ENCODE measurements around the gene ZNF775. TPM values are rescaled to one million over a fixed set of nuclear protein-coding genes. Genes with fewer than 3 reads are reported as not detected.

ZNF775 gene
- total RNA-seq, 1 experiment from 2014 or later, result 1.7 TPM

- no peaks in the 10 kb centered on the region for H3K9me3 Mint-ChIP-seq (ENCODE audit: unreplicated experiment)
- H3K36me3 Mint-ChIP-seq (ENCODE audit: insufficient read depth, unreplicated experiment), result peaks cover 2% of the 10 kb centered on the region
- H3K4me1 Mint-ChIP-seq (ENCODE audit: insufficient read depth, unreplicated experiment), result no peaks in the 10 kb centered on the region
- H3K27ac Mint-ChIP-seq (ENCODE audit: low read depth, unreplicated experiment), result no peak overlapping the region
- ChIA-PET CTCF (interaction anchor here (0.6 to 3.3 kb wide), 4 partner anchors 9 to 942 kb away, joined by 3 to 18 read pairs (median 4); no protein-coding TSS in a partner anchor), POLR2A (interaction anchor here (0.6 kb wide), 1 partner anchor 695 kb away, joined by 3 read pairs; no protein-coding TSS in a partner anchor)
- BruUV-seq (replicated peaks), result no TSS peak
- no peak overlapping the region for H3K4me3 Mint-ChIP-seq (ENCODE audit: unreplicated experiment)
- intact Hi-C loops (cut with micrococcal nuclease), result no loop called here
- no peaks in the 10 kb centered on the region for H3K27me3 Mint-ChIP-seq (ENCODE audit: insufficient read depth, unreplicated experiment)
- no peak for TF ChIP-seq CTCF (IDR thresholded peaks at IDR 0.05; ENCODE audit: unreplicated experiment)
- DNase-seq (ENCODE audit: unreplicated experiment), result no peak
Measured at GRCh38 chr7:150365194-150365593, 13.9 kb upstream of the ZNF775 start.

- DNase-seq (ENCODE audit: unreplicated experiment), result no peak
- BruUV-seq (replicated peaks), result no TSS peak
- Mint-ChIP-seq H3K4me1 (ENCODE audit: insufficient read depth, unreplicated experiment) (no peaks in the 10 kb centered on the region), H3K9me3 (ENCODE audit: unreplicated experiment) (no peaks in the 10 kb centered on the region), H3K27me3 (ENCODE audit: insufficient read depth, unreplicated experiment) (no peaks in the 10 kb centered on the region), H3K27ac (ENCODE audit: low read depth, unreplicated experiment) (no peak overlapping the region), H3K4me3 (ENCODE audit: unreplicated experiment) (no peak overlapping the region), H3K36me3 (ENCODE audit: insufficient read depth, unreplicated experiment) (peaks cover 8% of the 10 kb centered on the region)
- intact Hi-C loops (cut with micrococcal nuclease), result no loop called here
- CTCF ChIA-PET, result interaction anchor here (0.7 to 3.3 kb wide), 7 partner anchors 8 to 550 kb away, joined by 3 to 18 read pairs (median 7); no protein-coding TSS in a partner anchor
- POLR2A ChIA-PET, result interaction anchor here (0.6 to 1.2 kb wide), 2 partner anchors 34 to 696 kb away, joined by 3 to 4 read pairs; no protein-coding TSS in a partner anchor
- TF ChIP-seq CTCF (IDR thresholded peaks at IDR 0.05; ENCODE audit: unreplicated experiment), result no peak
Measured at GRCh38 chr7:150365673-150366398, 13.3 kb upstream of the ZNF775 start.

- Mint-ChIP-seq H3K36me3 (ENCODE audit: insufficient read depth, unreplicated experiment) (peaks cover 14% of the 10 kb centered on the region), H3K9me3 (ENCODE audit: unreplicated experiment) (no peaks in the 10 kb centered on the region), H3K4me1 (ENCODE audit: insufficient read depth, unreplicated experiment) (no peaks in the 10 kb centered on the region), H3K4me3 (ENCODE audit: unreplicated experiment) (peak overlapping the region; percentile 90), H3K27me3 (ENCODE audit: insufficient read depth, unreplicated experiment) (no peaks in the 10 kb centered on the region), H3K27ac (ENCODE audit: low read depth, unreplicated experiment) (peak overlapping the region; percentile 89)
- CTCF ChIA-PET, result interaction anchor here (0.7 to 1.8 kb wide), 3 partner anchors 9 to 38 kb away, joined by 3 to 7 read pairs (median 6); a partner anchor contains a TSS
- TSS peak; percentile 64 for BruUV-seq (replicated peaks)
- TF ChIP-seq CTCF (IDR thresholded peaks at IDR 0.05; ENCODE audit: unreplicated experiment), result no peak
- no peak for DNase-seq (ENCODE audit: unreplicated experiment)
- intact Hi-C loops (cut with micrococcal nuclease), result loop anchor here (1.0 kb wide), 2 partner anchors 12 to 33 kb away; partner anchors contain the start of gene ZNF775
- POLR2A ChIA-PET, result interaction anchor here (0.6 to 3.4 kb wide), 5 partner anchors 10 to 1672 kb away, joined by 3 to 49 read pairs (median 6); no protein-coding TSS in a partner anchor
Measured at GRCh38 chr7:150367677-150368095, 11.4 kb upstream of the ZNF775 start.

All from MCF 10A (cell line).